Vagina (tissue), 2 donors: ENCODE results near the gene SFXN3. TPM values are rescaled to one million over a fixed set of nuclear protein-coding genes. Genes with fewer than 3 reads are reported as not detected.

Source experiments
- DNase-seq, 2 donors: peaks; one replicate each; pipeline ENCODE4 v3.0.0-alpha.2; 2017; ENCODE audit errors: extremely low spot score in 2 of 2
- H3K27ac ChIP-seq: fragments of 200-600 bp; sonication (generic); one replicate; pipeline ENCODE4 v1.5.1; 2019
- H3K27me3 ChIP-seq: fragments of 200-600 bp; sonication (generic); one replicate; pipeline ENCODE4 v1.5.1; 2019
- H3K36me3 ChIP-seq, 2 donors: fragments of 200-600 bp; sonication (generic); one replicate each; pipeline ENCODE4 v1.5.1; 2017 to 2019
- H3K4me1 ChIP-seq: fragments of 200-600 bp; sonication (generic); one replicate; pipeline ENCODE4 v1.5.1; 2019
- H3K4me3 ChIP-seq, 2 donors: fragments of 200-600 bp; sonication (generic); 1 replicate in 1 of 2; 2 replicates in 1 of 2; pipeline ENCODE4 v1.5.1; 2016 to 2019
- H3K9me3 ChIP-seq: fragments of 200-600 bp; sonication (generic); one replicate; pipeline ENCODE4 v1.5.1; 2019
- CTCF ChIP-seq, 3 experiments: fragments of 450-650 bp in 2 of 3; fragments of 200-600 bp in 1 of 3; sonication (generic) in 1 of 3; IDR thresholded peaks; one replicate each; pipeline ENCODE4 v1.5.1; 2017 to 2019; ENCODE audit warnings: antibody characterized with exemption in 3 of 3, mild to moderate bottlenecking in 2 of 3, moderate library complexity in 2 of 3
- POLR2A ChIP-seq, 2 donors: fragments of 450-650 bp; IDR thresholded peaks; one replicate each; pipeline ENCODE4 v1.6.1; 2017; ENCODE audit warnings: antibody characterized with exemption in 2 of 2, mild to moderate bottlenecking in 2 of 2, moderate library complexity in 2 of 2
- POLR2AphosphoS5 ChIP-seq, 2 donors: sonication (generic); formaldehyde crosslinking; IDR thresholded peaks; one replicate each; pipeline ENCODE4 v1.9.0; 2017; ENCODE audit warnings: antibody characterized with exemption in 2 of 2, mild to moderate bottlenecking in 2 of 2, low read depth in 1 of 2; ENCODE audit not compliant: insufficient read depth in 1 of 2
- intact Hi-C: fragments of 100-400 bp; cut with DNase I; formaldehyde crosslinking; loops from one replicate; pipeline ENCODE4 v1.15.1; 2023
- total RNA-seq: library from RNA; depleted of rRNA; stranded (reverse); fragments of >200 nt; gene quantifications from one replicate; pipeline ENCODE4 v1.2.3, GENCODE V29; 2016

The SFXN3 gene
- total RNA-seq, 1 donor from 2014 or later: 95.0 TPM

GRCh38 chr10:100989088-100989487, 41.9 kb upstream of the SFXN3 start:
- intact Hi-C loops: no loop called here
- peaks cover 41% of the 10 kb centered on the region for H3K4me1 ChIP-seq
- H3K4me3 ChIP-seq: no peak overlapping the region
- DNase-seq: no peak
- no peak for TF ChIP-seq POLR2A (IDR thresholded peaks at IDR 0.05)
- no peak for TF ChIP-seq CTCF (IDR thresholded peaks at IDR 0.05)
- TF ChIP-seq POLR2AphosphoS5 (IDR thresholded peaks at IDR 0.05; ENCODE audit: insufficient read depth in 1 of 2, low read depth in 1 of 2): no peak
- peaks cover 0 to 41% of the 10 kb centered on the region in 2 donors for H3K36me3 ChIP-seq
- no peaks in the 10 kb centered on the region for H3K27me3 ChIP-seq
- no peaks in the 10 kb centered on the region for H3K9me3 ChIP-seq
- no peak overlapping the region for H3K27ac ChIP-seq

GRCh38 chr10:100993986-100994708, 36.9 kb upstream of the SFXN3 start:
- intact Hi-C loops: loop anchor here (5.0 kb wide), 1 partner anchor 68 kb away; the partner anchor contains the start of gene KAZALD1
- Histone ChIP-seq H3K4me1 (peaks cover 26% of the 10 kb centered on the region), H3K27me3 (no peaks in the 10 kb centered on the region), H3K4me3 (no peak overlapping the region), H3K9me3 (no peaks in the 10 kb centered on the region), H3K36me3 (peaks cover 0 to 35% of the 10 kb centered on the region in 2 donors), H3K27ac (no peak overlapping the region)
- TF ChIP-seq CTCF (IDR thresholded peaks at IDR 0.05) (peak; percentile 52 to 78 (median 55)), POLR2A (IDR thresholded peaks at IDR 0.05) (no peak)
- DNase-seq: no peak

GRCh38 chr10:100995181-100995580, 35.9 kb upstream of the SFXN3 start:
- Histone ChIP-seq H3K27ac (no peak overlapping the region), H3K4me1 (peaks cover 16% of the 10 kb centered on the region), H3K27me3 (no peaks in the 10 kb centered on the region), H3K9me3 (no peaks in the 10 kb centered on the region), H3K36me3 (peaks cover 0 to 27% of the 10 kb centered on the region in 2 donors), H3K4me3 (no peak overlapping the region)
- DNase-seq: no peak
- no peak for TF ChIP-seq POLR2AphosphoS5 (IDR thresholded peaks at IDR 0.05; ENCODE audit: insufficient read depth in 1 of 2, low read depth in 1 of 2)
- TF ChIP-seq CTCF (IDR thresholded peaks at IDR 0.05): no peak
- no peak for TF ChIP-seq POLR2A (IDR thresholded peaks at IDR 0.05)
- intact Hi-C loops: loop anchor here (5.0 kb wide), 1 partner anchor 83 kb away; the partner anchor contains the start of gene SLF2

GRCh38 chr10:100996678-100997359, 34.2 kb upstream of the SFXN3 start:
- H3K27ac ChIP-seq: peak overlapping the region; percentile 100
- DNase-seq: no peak
- peaks cover 32% of the 10 kb centered on the region for H3K4me1 ChIP-seq
- H3K27me3 ChIP-seq: no peaks in the 10 kb centered on the region
- peak overlapping the region; percentile 79 to 92 for H3K4me3 ChIP-seq
- peaks cover 0 to 13% of the 10 kb centered on the region in 2 donors for H3K36me3 ChIP-seq
- intact Hi-C loops: loop anchor here (2.0 to 5.0 kb wide), 2 partner anchors 16 to 85 kb away; partner anchors contain the start of gene SLF2
- TF ChIP-seq POLR2A (IDR thresholded peaks at IDR 0.05) (no peak), POLR2AphosphoS5 (IDR thresholded peaks at IDR 0.05; ENCODE audit: insufficient read depth in 1 of 2, low read depth in 1 of 2) (no peak), CTCF (IDR thresholded peaks at IDR 0.05) (no peak)
- H3K9me3 ChIP-seq: no peaks in the 10 kb centered on the region
